Erythroblast (primary cell): ENCODE results near the gene MXD4.

ENCODE experiments used
- GATA1 ChIP-seq: IDR thresholded peaks from 2 replicates; pipeline ENCODE4 v1.6.1; 2011; ENCODE audit warnings: low read depth, mild to moderate bottlenecking, control low read depth, low read length, moderate library complexity
- POLR2A ChIP-seq: IDR thresholded peaks from 2 replicates; pipeline ENCODE4 v1.6.1; 2011; ENCODE audit warnings: mild to moderate bottlenecking, low read length

GRCh38 chr4:2246384-2247127 lies 15.4 kb downstream of the MXD4 start:
- TF ChIP-seq POLR2A, result no peak
- no peak for TF ChIP-seq GATA1
